NCI-H2029 treated with DMSO at 0.1 percent for 48 hours (cell line): ENCODE measurements around the gene NKD1.

Source experiments
- DNase-seq: peaks from one replicate; lab custom pipeline; 2025; lab: John Stamatoyannopoulos, UW

Gene NKD1

GRCh38 chr16:50613281-50613963 lies 65.2 kb downstream of the NKD1 start:
- no peak for DNase-seq

GRCh38 chr16:50613964-50614474 lies 65.8 kb downstream of the NKD1 start:
- no peak for DNase-seq

- DNase-seq, result no peak
Measured at GRCh38 chr16:50614955-50615724, 66.9 kb downstream of the NKD1 start.

GRCh38 chr16:50615891-50616290 lies 67.7 kb downstream of the NKD1 start:
- no peak for DNase-seq

GRCh38 chr16:50616386-50616785 lies 68.2 kb downstream of the NKD1 start:
- DNase-seq, result no peak

GRCh38 chr16:50616883-50617645 lies 68.9 kb downstream of the NKD1 start:
- no peak for DNase-seq

- no peak for DNase-seq
Measured at GRCh38 chr16:50617646-50618184, 69.5 kb downstream of the NKD1 start.

- DNase-seq, result no peak
Measured at GRCh38 chr16:50618238-50618918, 70.2 kb downstream of the NKD1 start.

GRCh38 chr16:50619702-50620491 lies 71.7 kb downstream of the NKD1 start:
- DNase-seq, result no peak

GRCh38 chr16:50620646-50621451 lies 72.7 kb downstream of the NKD1 start:
- DNase-seq, result no peak

- no peak for DNase-seq
Measured at GRCh38 chr16:50621452-50621792, 73.2 kb downstream of the NKD1 start.

- no peak for DNase-seq
Measured at GRCh38 chr16:50622029-50622428, 73.8 kb downstream of the NKD1 start.

- no peak for DNase-seq
Measured at GRCh38 chr16:50622643-50623369, 74.6 kb downstream of the NKD1 start.

GRCh38 chr16:50624449-50624970 lies 76.3 kb downstream of the NKD1 start:
- no peak for DNase-seq

GRCh38 chr16:50625374-50625773 lies 77.2 kb downstream of the NKD1 start:
- no peak for DNase-seq

GRCh38 chr16:50626868-50627267 lies 78.7 kb downstream of the NKD1 start:
- no peak for DNase-seq

GRCh38 chr16:50627419-50627818 lies 79.2 kb downstream of the NKD1 start:
- no peak for DNase-seq

- DNase-seq, result no peak
Measured at GRCh38 chr16:50628156-50628802, 80.1 kb downstream of the NKD1 start.

GRCh38 chr16:50629334-50629733 lies 81.1 kb downstream of the NKD1 start:
- DNase-seq, result no peak
